ENCODE results near the gene SLC6A3. TPM values are rescaled to one million over a fixed set of nuclear protein-coding genes. Genes with fewer than 3 reads are reported as not detected.
"Not testable (repeated sequence)": the region's sequence is repeated elsewhere in the genome, so short reads cannot be mapped to it uniquely, and the experiment has no call there.

The SLC6A3 gene
- total and polyA plus RNA-seq, 2 of the 13 experiments (the other 11 are each of a cell fraction or from before 2014, with no cell fraction given) = 0.01 TPM; not detected in 1

DNA sequence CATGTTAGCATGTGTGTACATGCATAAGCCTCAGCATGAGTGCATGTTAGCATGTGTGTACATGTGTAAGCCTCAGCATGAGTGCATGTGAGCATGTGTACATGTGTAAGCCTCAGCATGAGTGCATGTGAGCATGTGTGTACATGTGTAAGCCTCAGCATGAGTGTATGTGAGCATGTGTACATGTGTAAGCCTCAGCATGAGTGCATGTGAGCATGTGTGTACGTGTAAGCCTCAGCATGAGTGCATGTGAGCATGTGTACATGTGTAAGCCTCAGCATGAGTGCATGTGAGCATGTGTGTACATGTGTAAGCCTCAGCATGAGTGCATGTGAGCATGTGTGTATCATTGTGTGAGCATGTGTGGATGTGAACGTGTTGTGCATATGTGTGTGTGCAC is 14.2 kb upstream of the SLC6A3 start:
- ATAC-seq; FAIRE-seq; H3K4me3 ChIP-seq (replicated peaks in 1 of 3; ENCODE audit: insufficient read depth in 1 of 3, low read depth in 2 of 3, low read length in 3 of 3); BruUV-seq (replicated peaks); H3K27me3 ChIP-seq (ENCODE audit: control insufficient read depth in 1 of 2, insufficient read depth in 2 of 2, low read length in 2 of 2); H2AFZ ChIP-seq (ENCODE audit: low read length); H4K20me1 ChIP-seq (ENCODE audit: insufficient read depth, low read length); H3K4me2 ChIP-seq (ENCODE audit: low read depth, low read length); intact Hi-C loops (cut with micrococcal nuclease; ENCODE audit: unreplicated experiment); CTCF ChIA-PET (ENCODE audit: low intra/inter-chr PET ratio, low total read pairs); in situ Hi-C loops (cut with HindIII; ENCODE audit: extremely low pct_ligation_motif_present, low pct_unique_long_range_greater_than_20kb); H3K79me2 ChIP-seq (ENCODE audit: insufficient read depth, low read length); H3K9ac ChIP-seq (ENCODE audit: insufficient read depth, low read depth, low read length); H3K4me1 ChIP-seq (ENCODE audit: insufficient read depth, low read length); DNase-seq (ENCODE audit: low spot score); POLR2A ChIA-PET; H3K27ac ChIP-seq (ENCODE audit: extremely low read length, insufficient read depth, low read length): not testable (repeated sequence)
- TF ChIP-seq SSRP1 (CRISPR knock-in tag; IDR thresholded peaks at IDR 0.05) (peak; percentile 69; the same call in 1 of the 2 replicates), MNT (IDR thresholded peaks at IDR 0.05) (peak; percentile 72), POLR2A (IDR thresholded peaks at IDR 0.05; ENCODE audit: insufficient read depth in 1 of 2, low read depth in 2 of 2, low read length in 2 of 2) (0 out of 4 replicates have a peak, but pooled peaks of 1 of the 2 experiments have one; percentile 28)
- Histone ChIP-seq H3K9me3 (ENCODE audit: low read length) (peaks cover 25% of the 10 kb centered on the region), H3K36me3 (replicated peaks in 1 of 2; ENCODE audit: control insufficient read depth in 1 of 2, insufficient read depth in 2 of 2, low read length in 2 of 2) (peaks cover 4 to 17% of the 10 kb centered on the region in 2 experiments; a peak in 4 of 5 replicates)
- WGBS (ENCODE audit: low lambda C conversion rate) = 100% methylated on average over 2 of the region's 2 CpGs

- H3K9ac ChIP-seq (ENCODE audit: insufficient read depth, low read depth, low read length); ATAC-seq; POLR2A ChIA-PET: not testable (repeated sequence)
Observed at GRCh38 chr5:1456110-1456881, 11.1 kb upstream of the SLC6A3 start.

More at GRCh38 chr5:1456110-1456881, 11.1 kb upstream of the SLC6A3 start:
- H4K20me1 ChIP-seq (ENCODE audit: insufficient read depth, low read length); BruUV-seq (replicated peaks); H3K27ac ChIP-seq (ENCODE audit: extremely low read length, insufficient read depth, low read length); intact Hi-C loops (cut with micrococcal nuclease; ENCODE audit: unreplicated experiment); H3K4me1 ChIP-seq (ENCODE audit: insufficient read depth, low read length); H3K79me2 ChIP-seq (ENCODE audit: insufficient read depth, low read length); DNase-seq (ENCODE audit: low spot score); FAIRE-seq; H3K36me3 ChIP-seq (replicated peaks in 1 of 2; ENCODE audit: control insufficient read depth in 1 of 2, insufficient read depth in 2 of 2, low read length in 2 of 2); in situ Hi-C loops (cut with HindIII; ENCODE audit: extremely low pct_ligation_motif_present, low pct_unique_long_range_greater_than_20kb); H3K27me3 ChIP-seq (ENCODE audit: control insufficient read depth in 1 of 2, insufficient read depth in 2 of 2, low read length in 2 of 2); CTCF ChIA-PET (ENCODE audit: low intra/inter-chr PET ratio, low total read pairs); H2AFZ ChIP-seq (ENCODE audit: low read length); H3K4me3 ChIP-seq (replicated peaks in 1 of 3; ENCODE audit: insufficient read depth in 1 of 3, low read depth in 2 of 3, low read length in 3 of 3); H3K4me2 ChIP-seq (ENCODE audit: low read depth, low read length): not testable (repeated sequence)
- H3K9me3 ChIP-seq (ENCODE audit: low read length) = peaks cover 35% of the 10 kb centered on the region
- 82% methylated on average over 14 of the region's 20 CpGs for whole genome bisulfite sequencing (ENCODE audit: low lambda C conversion rate)
- peak; percentile 99 for TF ChIP-seq ZNF317 (CRISPR knock-in tag; IDR thresholded peaks at IDR 0.05)
